Measurements from ENCODE around the gene IL6. TPM values are rescaled to one million over a fixed set of nuclear protein-coding genes. Genes with fewer than 3 reads are reported as not detected.

Gene IL6
- total RNA-seq, 2 experiments from 2014 or later = not detected

DNA sequence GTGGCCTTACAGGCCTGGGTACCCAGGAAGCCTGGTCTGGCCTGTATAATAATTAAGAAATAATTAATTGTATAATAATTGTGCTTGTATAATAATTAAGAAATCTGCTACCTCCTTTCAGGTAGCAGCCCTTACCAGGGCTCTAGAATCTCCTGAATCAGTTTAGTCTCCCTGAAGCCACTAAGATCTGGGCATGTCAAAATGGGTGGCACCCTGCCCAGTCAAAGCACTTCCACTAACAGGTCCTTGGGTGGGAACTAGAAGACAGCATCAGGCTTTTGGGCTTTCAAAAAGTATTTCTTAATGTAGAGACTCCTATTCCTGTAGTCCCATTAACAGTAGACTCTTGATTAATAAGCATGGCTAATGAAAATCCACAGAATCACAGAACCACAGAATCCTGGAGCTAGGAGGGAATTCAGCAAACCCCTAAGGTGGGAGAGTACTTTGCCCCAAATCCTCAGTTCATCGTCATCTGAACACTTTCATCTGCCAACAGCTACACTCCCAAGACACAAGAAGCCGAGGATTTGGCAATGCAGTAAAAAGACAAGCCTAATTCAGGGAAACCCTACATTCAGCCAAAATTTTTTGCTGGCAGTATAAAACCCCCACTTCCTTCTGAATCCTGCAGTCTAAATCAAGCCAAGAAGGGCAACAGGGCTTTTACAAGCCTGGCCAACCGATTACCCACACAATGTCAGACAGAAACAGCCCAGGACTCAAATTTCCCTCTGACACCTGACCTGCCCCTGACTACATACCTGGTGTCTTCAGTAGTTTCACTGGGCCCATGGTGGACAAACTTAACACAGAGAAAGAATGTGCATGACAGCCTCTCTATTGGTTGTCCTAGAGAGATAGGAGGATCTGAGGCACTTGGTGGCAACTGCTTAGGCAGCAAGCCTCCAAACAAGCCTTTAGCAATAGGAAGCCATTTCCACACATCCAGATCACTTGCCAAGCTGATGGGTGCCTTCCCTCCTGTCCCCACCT, 5.9 kb upstream of the IL6 start:
- Mint-ChIP-seq H3K4me1 (ENCODE audit: low read depth) (peaks cover 3% of the 10 kb centered on the region), H3K27ac (no peak overlapping the region), H3K27me3 (peaks cover 7% of the 10 kb centered on the region), H3K4me3 (no peak overlapping the region), H3K36me3 (ENCODE audit: low read depth) (no peaks in the 10 kb centered on the region), H3K9me3 (no peaks in the 10 kb centered on the region)
- no peaks in the 10 kb centered on the region for H3K27me3 ChIP-seq (ENCODE audit: control insufficient read depth in 1 of 2, insufficient read depth in 2 of 2, low read length in 2 of 2)
- POLR2A ChIA-PET = no interaction called here
- peaks cover 4% of the 10 kb centered on the region for H3K4me1 ChIP-seq (ENCODE audit: insufficient read depth, low read length)
- no peaks in the 10 kb centered on the region for H3K9me3 ChIP-seq (ENCODE audit: control insufficient read depth in 1 of 2, insufficient read depth in 1 of 2, low read length in 2 of 2)
- DNase-seq = no peak
- intact Hi-C loops (cut with DNase I, micrococcal nuclease) = loop anchor here in 1 of 2 experiments (5.0 to 10.0 kb wide), 2 partner anchors 144 to 616 kb away; no protein-coding TSS in a partner anchor
- no peak overlapping the region for H3K4me3 ChIP-seq (ENCODE audit: low read length)
- CTCF ChIA-PET = no interaction called here
- H3K36me3 ChIP-seq (ENCODE audit: insufficient read depth, low read length) = no peaks in the 10 kb centered on the region
- no peak overlapping the region for H3K27ac ChIP-seq (ENCODE audit: low read depth in 1 of 2, low read length in 2 of 2)
- no peak for TF ChIP-seq CTCF (IDR thresholded peaks at IDR 0.05)
- ATAC-seq (ENCODE audit: poor library complexity) = no peak

GRCh38 chr7:22722536-22723180, 4.3 kb upstream of the IL6 start:
- H3K27ac Mint-ChIP-seq = no peak overlapping the region
- no peaks in the 10 kb centered on the region for H3K9me3 Mint-ChIP-seq
- intact Hi-C loops (cut with DNase I, micrococcal nuclease) = loop anchor here in 1 of 2 experiments (5.0 to 10.0 kb wide), 2 partner anchors 145 to 618 kb away; no protein-coding TSS in a partner anchor
- H3K4me3 Mint-ChIP-seq = no peak overlapping the region
- H3K36me3 ChIP-seq (ENCODE audit: insufficient read depth, low read length) = no peaks in the 10 kb centered on the region
- H3K27me3 Mint-ChIP-seq = peaks cover 22% of the 10 kb centered on the region
- H3K4me1 ChIP-seq (ENCODE audit: insufficient read depth, low read length) = peaks cover 19% of the 10 kb centered on the region
- H3K27me3 ChIP-seq (ENCODE audit: control insufficient read depth in 1 of 2, insufficient read depth in 2 of 2, low read length in 2 of 2) = peaks cover 6 to 7% of the 10 kb centered on the region in 2 experiments
- ATAC-seq (ENCODE audit: poor library complexity) = no peak
- H3K4me1 Mint-ChIP-seq (ENCODE audit: low read depth) = peaks cover 13% of the 10 kb centered on the region
- no peak overlapping the region for H3K4me3 ChIP-seq (ENCODE audit: low read length)
- peak in 1 of 14 experiments; percentile 9 for DNase-seq
- no peak for TF ChIP-seq CTCF (IDR thresholded peaks at IDR 0.05)
- H3K27ac ChIP-seq (ENCODE audit: low read depth in 1 of 2, low read length in 2 of 2) = no peak overlapping the region
- H3K36me3 Mint-ChIP-seq (ENCODE audit: low read depth) = no peaks in the 10 kb centered on the region
- ChIA-PET POLR2A (no interaction called here), CTCF (no interaction called here)
- H3K9me3 ChIP-seq (ENCODE audit: control insufficient read depth in 1 of 2, insufficient read depth in 1 of 2, low read length in 2 of 2) = peaks cover 0 to 5% of the 10 kb centered on the region in 2 experiments

- Histone ChIP-seq H3K4me1 (ENCODE audit: insufficient read depth, low read length) (peaks cover 19% of the 10 kb centered on the region), H3K27ac (ENCODE audit: low read depth in 1 of 2, low read length in 2 of 2) (no peak overlapping the region)
Measured at GRCh38 chr7:22723181-22723601, 3.8 kb upstream of the IL6 start.

More at GRCh38 chr7:22723181-22723601, 3.8 kb upstream of the IL6 start:
- Histone ChIP-seq H3K4me3 (ENCODE audit: low read length) (no peak overlapping the region), H3K36me3 (ENCODE audit: insufficient read depth, low read length) (no peaks in the 10 kb centered on the region), H3K9me3 (ENCODE audit: control insufficient read depth in 1 of 2, insufficient read depth in 1 of 2, low read length in 2 of 2) (peaks cover 0 to 5% of the 10 kb centered on the region in 2 experiments), H3K27me3 (ENCODE audit: control insufficient read depth in 1 of 2, insufficient read depth in 2 of 2, low read length in 2 of 2) (peaks cover 10 to 11% of the 10 kb centered on the region in 2 experiments)
- intact Hi-C loops (cut with DNase I, micrococcal nuclease) = loop anchor here in 1 of 2 experiments (5.0 to 10.0 kb wide), 2 partner anchors 146 to 618 kb away; no protein-coding TSS in a partner anchor
- ChIA-PET POLR2A (interaction anchor here (1.4 kb wide), 1 partner anchor 10 kb away, joined by 3 read pairs; no protein-coding TSS in a partner anchor), CTCF (interaction anchor here (1.0 kb wide), 1 partner anchor 14 kb away, joined by 4 read pairs; no protein-coding TSS in a partner anchor)
- no peaks in the 10 kb centered on the region for H3K36me3 Mint-ChIP-seq (ENCODE audit: low read depth)
- no peak overlapping the region for H3K4me3 Mint-ChIP-seq
- peaks cover 26% of the 10 kb centered on the region for H3K27me3 Mint-ChIP-seq
- no peak overlapping the region for H3K27ac Mint-ChIP-seq
- peak in 2 of 14 experiments; percentile 13 to 15 for DNase-seq
- ATAC-seq (ENCODE audit: poor library complexity) = no peak
- no peak for TF ChIP-seq CTCF (IDR thresholded peaks at IDR 0.05)
- H3K4me1 Mint-ChIP-seq (ENCODE audit: low read depth) = peaks cover 13% of the 10 kb centered on the region
- H3K9me3 Mint-ChIP-seq = no peaks in the 10 kb centered on the region
